HCT116 (cell line): Measurements from ENCODE around the gene RFX3. TPM values are rescaled to one million over a fixed set of nuclear protein-coding genes. Genes with fewer than 3 reads are reported as not detected.

Experiments used
- ATAC-seq: fragments of 200-7000 bp; cut with Tn5 transposase; 2 replicates; pipeline ENCODE4 v1.9.1; 2020; ENCODE audit warnings: mild to moderate bottlenecking, moderate library complexity
- BruUV-seq: library from RNA; stranded (reverse); fragments of 400-500 nt; replicated peaks from 2 replicates; lab custom pipeline; 2021; lab: Mats Ljungman, UMichigan
- CTCF ChIA-PET: fragments of 300-600 bp; sonication (Branson Sonifier 250); formaldehyde crosslinking; loops from one replicate; lab custom pipeline; 2021; ENCODE audit warnings: antibody characterized with exemption; lab: Charles Lee
- POLR2A ChIA-PET: fragments of 300-600, 350-600 bp; sonication (Branson Sonifier 250); formaldehyde crosslinking; loops from one replicate; lab custom pipeline; 2021; ENCODE audit warnings: antibody characterized with exemption; lab: Charles Lee
- RAD21 ChIA-PET, 2 experiments: fragments of 300-600 bp; sonication (Branson Sonifier 250); formaldehyde crosslinking; loops; one replicate each; lab custom pipeline; 2023; ENCODE audit warnings: low total read pairs in 2 of 2; ENCODE audit not compliant: uncharacterized antibody in 2 of 2, unreplicated experiment in 2 of 2, low non-redundant PET in 1 of 2; lab: Charles Lee
- DNase-seq: peaks from one replicate; pipeline ENCODE4 v3.0.0-alpha.2; 2010; ENCODE audit warnings: low read depth, low spot score
- H2AFZ ChIP-seq: fragments of 200-600 bp; shearing (Covaris generic), sonication (generic); 2 replicates; pipeline ENCODE4 v1.6.1; 2017; ENCODE audit warnings: low read depth, mixed run types, mixed read lengths, antibody characterized with exemption, low read length; ENCODE audit not compliant: poor library complexity, severe bottlenecking
- H3K27ac ChIP-seq: 2 replicates; pipeline ENCODE4 v1.5.1; 2012; ENCODE audit warnings: low read depth, low read length
- H3K27me3 ChIP-seq: fragments of 200-600 bp; sonication (generic); 2 replicates; pipeline ENCODE4 v1.6.1; 2016; ENCODE audit warnings: mixed run types, low read length, mixed read lengths; ENCODE audit not compliant: insufficient read depth
- H3K36me3 ChIP-seq, 2 experiments: fragments of 200-500 bp in 1 of 2; fragments of 200-600 bp in 1 of 2; sonication (Bioruptor generic) in 1 of 2; sonication (generic) in 1 of 2; 2 replicates each; pipeline versions ENCODE4 v1.5.1 to v1.6.1; 2014 to 2016; ENCODE audit warnings: low read length in 2 of 2, inconsistent platforms in 1 of 2, mixed read lengths in 1 of 2, mixed run types in 1 of 2; ENCODE audit not compliant: insufficient read depth in 2 of 2, control insufficient read depth in 1 of 2
- H3K4me1 ChIP-seq, 2 experiments: fragments of 200-600 bp in 1 of 2; sonication (generic) in 1 of 2; 2 replicates each; pipeline versions ENCODE4 v1.5.1 to v1.6.1; 2012 to 2017; ENCODE audit warnings: low read length in 2 of 2, inconsistent platforms in 1 of 2, mild to moderate bottlenecking in 1 of 2, mixed read lengths in 1 of 2, mixed run types in 1 of 2, moderate library complexity in 1 of 2; ENCODE audit not compliant: insufficient read depth in 2 of 2, control insufficient read depth in 1 of 2
- H3K4me2 ChIP-seq: fragments of 200-600 bp; sonication (generic); 2 replicates; pipeline ENCODE4 v1.6.1; 2017; ENCODE audit warnings: mixed run types, low read length, mixed read lengths
- H3K4me3 ChIP-seq, 2 experiments: fragments of 200-600 bp in 1 of 2; sonication (generic) in 1 of 2; replicated peaks in 1 of 2; 2 replicates each; pipeline ENCODE4 v1.5.1; 2011 to 2016; ENCODE audit warnings: low read length in 2 of 2, control low read depth in 1 of 2, low read depth in 1 of 2, mild to moderate bottlenecking in 1 of 2, mixed read lengths in 1 of 2, mixed run types in 1 of 2
- H3K79me2 ChIP-seq: fragments of 200-600 bp; sonication (generic); 2 replicates; pipeline ENCODE4 v1.6.1; 2017; ENCODE audit warnings: mild to moderate bottlenecking, mixed run types, low read length, moderate library complexity, mixed read lengths; ENCODE audit not compliant: insufficient read depth
- H3K9ac ChIP-seq: fragments of 200-600 bp; sonication (generic); 2 replicates; pipeline ENCODE4 v1.6.1; 2016; ENCODE audit warnings: low read length, mixed read lengths
- H3K9me2 ChIP-seq: fragments of 200-600 bp; sonication (generic), shearing (Covaris generic); 2 replicates; pipeline ENCODE4 v1.6.1; 2017; ENCODE audit warnings: mixed run types, mild to moderate bottlenecking, moderate library complexity; ENCODE audit not compliant: insufficient read depth
- H3K9me3 ChIP-seq, 2 experiments: fragments of 200-500 bp in 1 of 2; fragments of 200-600 bp in 1 of 2; sonication (Bioruptor generic) in 1 of 2; sonication (generic) in 1 of 2; 2 replicates each; pipeline ENCODE4 v1.6.1; 2014 to 2017; ENCODE audit warnings: low read length in 2 of 2, mixed read lengths in 2 of 2, inconsistent platforms in 1 of 2, low read depth in 1 of 2, mild to moderate bottlenecking in 1 of 2, mixed run types in 1 of 2, moderate library complexity in 1 of 2; ENCODE audit not compliant: control insufficient read depth in 1 of 2, insufficient read depth in 1 of 2
- H4K20me1 ChIP-seq: fragments of 200-600 bp; sonication (generic), shearing (Covaris generic); 2 replicates; pipeline ENCODE4 v1.6.1; 2017; ENCODE audit warnings: mixed run types, mild to moderate bottlenecking, moderate library complexity; ENCODE audit not compliant: insufficient read depth
- ATF3 ChIP-seq: IDR thresholded peaks from 2 replicates; pipeline ENCODE4 v1.6.1; 2012
- CBX3 ChIP-seq: IDR thresholded peaks from 2 replicates; pipeline ENCODE4 v1.6.1; 2012; ENCODE audit warnings: low read depth
- CEBPB ChIP-seq: IDR thresholded peaks from 2 replicates; pipeline ENCODE4 v1.6.1; 2012; ENCODE audit warnings: low read depth
- EGR1 ChIP-seq: IDR thresholded peaks from 2 replicates; pipeline ENCODE4 v1.6.1; 2012; ENCODE audit warnings: low read depth
- ELF1 ChIP-seq: IDR thresholded peaks from 2 replicates; pipeline ENCODE4 v1.6.1; 2012; ENCODE audit warnings: low read depth, borderline replicate concordance
- EZH2 ChIP-seq: fragments of 200-600 bp; sonication (generic); IDR thresholded peaks from 2 replicates; pipeline ENCODE4 v1.6.1; 2017; ENCODE audit warnings: antibody characterized with exemption, mixed run types
- EZH2phosphoT487 ChIP-seq: fragments of 200-600 bp; IDR thresholded peaks from 2 replicates; pipeline ENCODE4 v1.6.1; 2018; ENCODE audit warnings: antibody characterized with exemption, borderline replicate concordance
- FOSL1 ChIP-seq: IDR thresholded peaks from 2 replicates; pipeline ENCODE4 v1.6.1; 2012; ENCODE audit warnings: low read depth
- JUND ChIP-seq: IDR thresholded peaks from 2 replicates; pipeline ENCODE4 v1.6.1; 2012
- POLR2A ChIP-seq: IDR thresholded peaks from 2 replicates; pipeline ENCODE4 v1.7.0; 2011; ENCODE audit warnings: borderline replicate concordance; ENCODE audit not compliant: insufficient read depth, insufficient read length; ENCODE audit errors: extremely low read depth
- REST ChIP-seq: IDR thresholded peaks from 2 replicates; pipeline ENCODE4 v1.6.1; 2012; ENCODE audit warnings: low read depth
- SRF ChIP-seq: IDR thresholded peaks from 2 replicates; pipeline ENCODE4 v1.6.1; 2012; ENCODE audit warnings: low read depth
- TCF7L2 ChIP-seq: IDR thresholded peaks from 2 replicates; pipeline ENCODE4 v1.7.0; 2011; ENCODE audit warnings: borderline replicate concordance, inconsistent platforms; ENCODE audit not compliant: insufficient read depth, insufficient read length; ENCODE audit errors: extremely low read depth
- intact Hi-C: fragments of 100-400 bp; cut with micrococcal nuclease; formaldehyde crosslinking; loops from 2 replicates; pipeline ENCODE4 v1.10.0; 2022
- total RNA-seq: library from RNA; stranded (reverse); gene quantifications from one replicate; pipeline ENCODE4 v1.2.1, GENCODE V29; 2021; ENCODE audit not compliant: unreplicated experiment
- TF ChIP-seq, protein P1 (sequence below), 3 experiments: fragments of 200-600 bp in 1 of 3; sonication (generic) in 1 of 3; IDR thresholded peaks in 2 of 3; conservative IDR thresholded peaks in 1 of 3; 2 replicates each; pipeline ENCODE4 v1.5.1; 2012 to 2017; ENCODE audit warnings: low read depth in 2 of 3, low read length in 2 of 3, antibody characterized with exemption in 1 of 3, borderline replicate concordance in 1 of 3, control low read depth in 1 of 3, mild to moderate bottlenecking in 1 of 3, mixed read lengths in 1 of 3, mixed run types in 1 of 3, moderate library complexity in 1 of 3; ENCODE audit not compliant: insufficient read depth in 1 of 3

RFX3 gene
- total RNA-seq, 1 experiment from 2014 or later = 11.8 TPM

- Histone ChIP-seq H3K9me2 (no peaks in the 10 kb centered on the region), H3K9me3 (no peaks in the 10 kb centered on the region), H3K9ac (no peak overlapping the region), H3K4me1 (no peaks in the 10 kb centered on the region), H3K4me2 (no peak overlapping the region), H3K79me2 (no peaks in the 10 kb centered on the region; the same call in 1 of the 2 replicates), H2AFZ (no peak overlapping the region), H3K27ac (no peak overlapping the region), H4K20me1 (no peaks in the 10 kb centered on the region), H3K4me3 (no peak overlapping the region), H3K36me3 (no peaks in the 10 kb centered on the region), H3K27me3 (no peaks in the 10 kb centered on the region)
- intact Hi-C loops = no loop called here
- BruUV-seq = no TSS peak
- CTCF ChIA-PET = no interaction called here
- TF ChIP-seq, protein P1, sequence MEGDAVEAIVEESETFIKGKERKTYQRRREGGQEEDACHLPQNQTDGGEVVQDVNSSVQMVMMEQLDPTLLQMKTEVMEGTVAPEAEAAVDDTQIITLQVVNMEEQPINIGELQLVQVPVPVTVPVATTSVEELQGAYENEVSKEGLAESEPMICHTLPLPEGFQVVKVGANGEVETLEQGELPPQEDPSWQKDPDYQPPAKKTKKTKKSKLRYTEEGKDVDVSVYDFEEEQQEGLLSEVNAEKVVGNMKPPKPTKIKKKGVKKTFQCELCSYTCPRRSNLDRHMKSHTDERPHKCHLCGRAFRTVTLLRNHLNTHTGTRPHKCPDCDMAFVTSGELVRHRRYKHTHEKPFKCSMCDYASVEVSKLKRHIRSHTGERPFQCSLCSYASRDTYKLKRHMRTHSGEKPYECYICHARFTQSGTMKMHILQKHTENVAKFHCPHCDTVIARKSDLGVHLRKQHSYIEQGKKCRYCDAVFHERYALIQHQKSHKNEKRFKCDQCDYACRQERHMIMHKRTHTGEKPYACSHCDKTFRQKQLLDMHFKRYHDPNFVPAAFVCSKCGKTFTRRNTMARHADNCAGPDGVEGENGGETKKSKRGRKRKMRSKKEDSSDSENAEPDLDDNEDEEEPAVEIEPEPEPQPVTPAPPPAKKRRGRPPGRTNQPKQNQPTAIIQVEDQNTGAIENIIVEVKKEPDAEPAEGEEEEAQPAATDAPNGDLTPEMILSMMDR (IDR thresholded peaks at IDR 0.05 in 2 of 3, conservative IDR thresholded peaks at IDR 0.05 in 1 of 3; ENCODE audit: borderline replicate concordance in 1 of 3, insufficient read depth in 1 of 3, low read depth in 2 of 3, low read length in 2 of 3) = no peak
- TF ChIP-seq EZH2 (no peak), ATF3 (no peak), TCF7L2 (no peak), ELF1 (no peak), POLR2A (no peak), CBX3 (no peak), SRF (no peak), EGR1 (no peak), JUND (no peak), CEBPB (no peak), EZH2phosphoT487 (no peak), FOSL1 (no peak), REST (no peak)
- POLR2A ChIA-PET = no interaction called here
- no peak for ATAC-seq
- RAD21 ChIA-PET = no interaction called here
- no peak for DNase-seq
Observed at GRCh38 chr9:3497857-3498256, 27.9 kb downstream of the RFX3 start.
